ENCODE measurements around the gene POLR2J.

Gene POLR2J

GRCh38 chr7:102436118-102436517 is 42.6 kb downstream of the POLR2J start:
- DNase-seq (ENCODE audit: low read depth) = no peak

- DNase-seq (ENCODE audit: low read depth) = no peak
Measured at GRCh38 chr7:102434039-102434486, 44.7 kb downstream of the POLR2J start.

GRCh38 chr7:102433219-102434038 is 45.3 kb downstream of the POLR2J start, which contains the start of gene ORAI2:
ORAI2 (plus strand) TSS chr7:102433575; CDS start chr7:102438957, 5,382 bp downstream.
- DNase-seq (ENCODE audit: low read depth) = no peak

GRCh38 chr7:102432442-102433218 is 46.1 kb downstream of the POLR2J start:
- DNase-seq (ENCODE audit: low read depth) = no peak

- no peak for DNase-seq (ENCODE audit: low read depth)
Measured at GRCh38 chr7:102431617-102432298, 47.0 kb downstream of the POLR2J start.

GRCh38 chr7:102429141-102429899 is 49.4 kb downstream of the POLR2J start:
- no peak for DNase-seq (ENCODE audit: low read depth)

- no peak for DNase-seq (ENCODE audit: low read depth)
Measured at GRCh38 chr7:102427019-102427405, 51.7 kb downstream of the POLR2J start.

GRCh38 chr7:102426268-102427018 is 52.3 kb downstream of the POLR2J start:
- DNase-seq (ENCODE audit: low read depth) = no peak

- no peak for DNase-seq (ENCODE audit: low read depth)
Measured at GRCh38 chr7:102425639-102426267, 53.0 kb downstream of the POLR2J start.

- DNase-seq (ENCODE audit: low read depth) = no peak
Measured at GRCh38 chr7:102424787-102425218, 53.9 kb downstream of the POLR2J start.

GRCh38 chr7:102424129-102424551 is 54.6 kb downstream of the POLR2J start:
- no peak for DNase-seq (ENCODE audit: low read depth)
